GM19239 (cell line): Measurements from ENCODE around the gene ALDH18A1.

Experiments used
- DNase-seq: peaks from one replicate; pipeline ENCODE4 v3.0.0; 2011; ENCODE audit warnings: low spot score; ENCODE audit not compliant: insufficient read length
- FAIRE-seq: peaks from 2 replicates; lab custom pipeline; 2011; peaks lifted over from hg19 to GRCh38; lab: Jason Lieb, UNC

The ALDH18A1 gene

GRCh38 chr10:95597788-95598187 lies 58.7 kb downstream of the ALDH18A1 start:
- no peak for DNase-seq
- FAIRE-seq: no peak

GRCh38 chr10:95588025-95588424 lies 68.5 kb downstream of the ALDH18A1 start:
- DNase-seq: no peak
- no peak for FAIRE-seq

- FAIRE-seq: no peak
- DNase-seq: no peak
These were observed 76.5 kb downstream of the ALDH18A1 start for GRCh38 chr10:95579835-95580535.

GRCh38 chr10:95579292-95579691 lies 77.2 kb downstream of the ALDH18A1 start:
- no peak for DNase-seq
- FAIRE-seq: no peak

GRCh38 chr10:95578619-95579018 lies 77.9 kb downstream of the ALDH18A1 start:
- DNase-seq (no peak), FAIRE-seq (no peak)

- DNase-seq (no peak), FAIRE-seq (no peak)
These were observed 81.7 kb downstream of the ALDH18A1 start for GRCh38 chr10:95574649-95575365.

GRCh38 chr10:95573964-95574604 lies 82.4 kb downstream of the ALDH18A1 start:
- DNase-seq (no peak), FAIRE-seq (no peak)

- no peak for DNase-seq
- FAIRE-seq: no peak
These were observed 83.0 kb downstream of the ALDH18A1 start for GRCh38 chr10:95573527-95573926.

- no peak for FAIRE-seq
- DNase-seq: no peak
These were observed 84.2 kb downstream of the ALDH18A1 start for GRCh38 chr10:95572131-95572820.

GRCh38 chr10:95571390-95571789 lies 85.1 kb downstream of the ALDH18A1 start:
- DNase-seq: no peak
- FAIRE-seq: no peak

GRCh38 chr10:95569368-95569767 lies 87.1 kb downstream of the ALDH18A1 start:
- DNase-seq (no peak), FAIRE-seq (no peak)

- no peak for DNase-seq
- no peak for FAIRE-seq
These were observed 88.4 kb downstream of the ALDH18A1 start for GRCh38 chr10:95567903-95568630.

GRCh38 chr10:95566136-95566535 lies 90.4 kb downstream of the ALDH18A1 start:
- no peak for FAIRE-seq

GRCh38 chr10:95565336-95565735 lies 91.2 kb downstream of the ALDH18A1 start:
- DNase-seq (no peak), FAIRE-seq (no peak)

More at GRCh38 chr10:95566136-95566535, 90.4 kb downstream of the ALDH18A1 start:
- DNase-seq: no peak

- FAIRE-seq (no peak), DNase-seq (no peak)
These were observed 92.2 kb downstream of the ALDH18A1 start for GRCh38 chr10:95564291-95564690.

- no peak for FAIRE-seq
- DNase-seq: no peak
These were observed 94.1 kb downstream of the ALDH18A1 start for GRCh38 chr10:95562341-95562965.

- no peak for DNase-seq
- no peak for FAIRE-seq
These were observed 94.7 kb downstream of the ALDH18A1 start for GRCh38 chr10:95561864-95562177.

- DNase-seq (peak; percentile 100), FAIRE-seq (peak; percentile 90)
These were observed 95.2 kb downstream of the ALDH18A1 start, which contains the start of gene SORBS1 for GRCh38 chr10:95561177-95561863. SORBS1 (minus strand) TSS chr10:95561371; CDS start chr10:95441135, 120,236 bp downstream.
